Measurements from ENCODE around the gene HS3ST3B1. TPM values are rescaled to one million over a fixed set of nuclear protein-coding genes. Genes with fewer than 3 reads are reported as not detected.

The HS3ST3B1 gene
- polyA plus RNA-seq, 1 experiment, result 10.3 TPM

DNA sequence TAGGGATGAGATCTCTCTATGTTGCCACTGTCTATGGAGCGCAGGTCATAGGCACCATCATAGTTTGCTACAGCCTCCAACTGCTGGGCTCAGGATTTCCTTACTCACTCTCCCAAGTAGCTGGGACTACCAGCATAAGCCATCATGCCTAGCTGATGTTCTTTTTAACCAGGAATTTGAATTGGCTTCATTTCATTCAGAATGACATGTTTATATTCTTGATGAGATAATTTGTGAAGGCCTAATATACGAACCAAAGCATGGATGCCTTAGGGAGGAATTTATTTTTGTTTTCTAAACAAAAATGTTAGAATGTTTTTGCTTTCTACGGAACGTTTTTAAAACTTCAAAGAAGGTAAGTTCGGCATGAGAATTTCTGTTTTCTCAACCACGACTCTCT, 71.6 kb downstream of the HS3ST3B1 start:
- TF ChIP-seq, protein P1, sequence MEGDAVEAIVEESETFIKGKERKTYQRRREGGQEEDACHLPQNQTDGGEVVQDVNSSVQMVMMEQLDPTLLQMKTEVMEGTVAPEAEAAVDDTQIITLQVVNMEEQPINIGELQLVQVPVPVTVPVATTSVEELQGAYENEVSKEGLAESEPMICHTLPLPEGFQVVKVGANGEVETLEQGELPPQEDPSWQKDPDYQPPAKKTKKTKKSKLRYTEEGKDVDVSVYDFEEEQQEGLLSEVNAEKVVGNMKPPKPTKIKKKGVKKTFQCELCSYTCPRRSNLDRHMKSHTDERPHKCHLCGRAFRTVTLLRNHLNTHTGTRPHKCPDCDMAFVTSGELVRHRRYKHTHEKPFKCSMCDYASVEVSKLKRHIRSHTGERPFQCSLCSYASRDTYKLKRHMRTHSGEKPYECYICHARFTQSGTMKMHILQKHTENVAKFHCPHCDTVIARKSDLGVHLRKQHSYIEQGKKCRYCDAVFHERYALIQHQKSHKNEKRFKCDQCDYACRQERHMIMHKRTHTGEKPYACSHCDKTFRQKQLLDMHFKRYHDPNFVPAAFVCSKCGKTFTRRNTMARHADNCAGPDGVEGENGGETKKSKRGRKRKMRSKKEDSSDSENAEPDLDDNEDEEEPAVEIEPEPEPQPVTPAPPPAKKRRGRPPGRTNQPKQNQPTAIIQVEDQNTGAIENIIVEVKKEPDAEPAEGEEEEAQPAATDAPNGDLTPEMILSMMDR (IDR thresholded peaks at IDR 0.05; ENCODE audit: low read depth, low read length), result no peak
- no peak for DNase-seq (ENCODE audit: low read depth, low spot score)
- CTCF ChIA-PET, result no interaction called here
- H3K9me3 ChIP-seq (ENCODE audit: control insufficient read depth, insufficient read depth, low read length), result no peaks in the 10 kb centered on the region
- POLR2A ChIA-PET, result no interaction called here
- H3K4me3 ChIP-seq (ENCODE audit: low read depth, low read length), result no peak overlapping the region
- H3K27ac ChIP-seq (ENCODE audit: low read depth, low read length), result no peak overlapping the region
- no peaks in the 10 kb centered on the region for H3K27me3 ChIP-seq (ENCODE audit: control insufficient read depth, insufficient read depth, low read length)

DNA sequence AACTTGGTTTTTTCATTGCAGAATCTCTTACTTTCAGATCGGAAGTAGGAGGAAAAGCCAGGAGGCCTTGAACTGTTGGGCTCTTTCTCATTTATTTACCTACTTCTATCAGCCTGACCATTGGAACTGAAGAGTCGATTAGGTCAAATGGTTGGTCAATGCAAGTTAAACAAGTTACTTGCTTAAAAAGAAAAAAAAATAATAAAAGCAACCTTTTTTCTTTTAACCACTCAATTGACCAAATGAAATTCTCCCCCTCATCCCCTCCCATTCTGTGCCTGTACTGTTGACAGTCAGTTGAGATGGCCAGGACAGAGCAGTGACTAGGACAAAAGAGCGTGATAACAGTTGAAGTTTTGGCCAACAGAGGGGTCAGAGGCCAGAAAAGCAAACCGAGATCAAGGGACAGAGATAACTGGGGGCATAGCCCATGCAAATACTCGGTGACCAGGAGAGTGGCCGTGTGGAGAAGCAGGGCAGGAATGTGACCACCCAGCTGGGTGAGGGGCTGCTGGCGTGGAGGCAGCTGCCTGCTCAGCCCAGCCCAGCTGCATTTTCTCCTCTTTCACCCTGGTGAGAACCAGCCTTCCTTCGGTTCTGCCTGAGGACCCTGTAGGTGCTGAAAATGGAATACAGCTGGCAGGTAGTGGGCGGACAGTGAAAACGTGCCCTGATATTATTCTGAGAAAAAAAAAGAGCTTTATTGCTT, 72.2 kb downstream of the HS3ST3B1 start:
- POLR2A ChIA-PET, result interaction anchor here (0.9 kb wide), 1 partner anchor 72 kb away, joined by 5 read pairs; the partner anchor contains the start of gene HS3ST3B1
- TF ChIP-seq, protein P1 (IDR thresholded peaks at IDR 0.05; ENCODE audit: low read depth, low read length), result no peak

DNA sequence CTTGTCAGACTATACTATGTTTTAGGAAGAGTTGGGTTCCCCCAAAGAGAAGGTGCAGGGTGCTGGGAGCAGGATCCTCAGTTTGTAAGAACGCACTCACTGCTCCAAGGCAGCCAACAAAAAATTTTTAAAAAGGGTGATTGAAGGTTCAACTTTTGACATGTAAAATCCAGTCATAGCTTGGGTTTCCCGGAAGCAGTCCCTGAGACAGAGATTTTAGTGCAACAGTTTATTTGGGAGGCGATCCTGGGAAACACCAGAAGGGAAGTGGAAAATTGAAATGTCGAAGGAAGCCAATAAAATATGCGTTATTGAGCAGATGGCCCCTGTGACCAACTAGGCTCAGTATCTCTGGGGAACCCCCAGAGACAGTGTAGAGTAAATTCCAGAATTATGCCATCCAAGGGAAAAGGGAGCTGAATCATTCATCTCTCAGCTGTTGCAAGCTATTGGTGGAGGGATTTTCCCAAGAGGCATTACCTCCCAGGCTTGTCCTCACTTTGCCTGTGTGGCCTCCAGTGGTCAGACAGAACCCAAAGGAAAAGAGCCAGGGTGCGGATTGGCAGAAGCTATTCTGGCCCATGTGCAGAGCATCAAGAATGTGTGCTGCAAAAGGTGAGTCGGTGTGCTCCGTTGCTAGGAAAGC, 72.9 kb downstream of the HS3ST3B1 start:
- H3K4me3 ChIP-seq (ENCODE audit: low read depth, low read length), result no peak overlapping the region
- POLR2A ChIA-PET, result interaction anchor here (0.6 to 0.9 kb wide), 3 partner anchors 51 to 112 kb away, joined by 4 to 6 read pairs (median 5); partner anchors contain the start of gene HS3ST3B1
- CTCF ChIA-PET, result interaction anchor here (0.7 to 1.5 kb wide), 4 partner anchors 9 to 1344 kb away, joined by 3 to 10 read pairs (median 3); no protein-coding TSS in a partner anchor
- H3K9me3 ChIP-seq (ENCODE audit: control insufficient read depth, insufficient read depth, low read length), result no peaks in the 10 kb centered on the region
- H3K27ac ChIP-seq (ENCODE audit: low read depth, low read length), result peak overlapping the region; percentile 47
- DNase-seq (ENCODE audit: low read depth, low spot score), result no peak
- TF ChIP-seq, protein P1 (IDR thresholded peaks at IDR 0.05; ENCODE audit: low read depth, low read length), result 0 out of 2 replicates have a peak, but pooled peaks have one; percentile 2
- no peaks in the 10 kb centered on the region for H3K27me3 ChIP-seq (ENCODE audit: control insufficient read depth, insufficient read depth, low read length)

More for the DNA sequence above, 72.2 kb downstream of the HS3ST3B1 start:
- Histone ChIP-seq H3K27me3 (ENCODE audit: control insufficient read depth, insufficient read depth, low read length) (no peaks in the 10 kb centered on the region), H3K9me3 (ENCODE audit: control insufficient read depth, insufficient read depth, low read length) (no peaks in the 10 kb centered on the region), H3K27ac (ENCODE audit: low read depth, low read length) (peak overlapping the region; percentile 57), H3K4me3 (ENCODE audit: low read depth, low read length) (no peak overlapping the region)
- CTCF ChIA-PET, result interaction anchor here (0.7 to 1.5 kb wide), 3 partner anchors 8 to 798 kb away, joined by 3 to 10 read pairs (median 3); no protein-coding TSS in a partner anchor
- no peak for DNase-seq (ENCODE audit: low read depth, low spot score)

DNA sequence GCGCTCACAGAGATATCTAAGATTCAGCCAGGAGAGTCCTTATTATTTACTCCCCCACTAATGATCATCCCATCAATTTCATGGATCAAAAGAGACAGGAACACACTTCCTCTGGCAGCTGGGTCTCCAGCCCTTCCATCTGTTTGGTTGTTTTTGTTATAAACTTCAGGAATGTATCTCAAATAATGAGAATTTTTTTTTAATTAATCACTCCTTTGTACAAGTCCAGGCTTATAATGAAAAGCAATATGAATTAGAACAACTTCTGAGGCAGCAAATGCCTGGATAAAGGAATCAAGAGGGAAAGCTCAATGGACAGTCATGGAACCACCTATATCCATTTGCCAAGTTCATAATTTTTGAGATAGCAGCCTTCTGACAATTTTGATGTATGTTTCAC, 73.4 kb downstream of the HS3ST3B1 start:
- Histone ChIP-seq H3K9me3 (ENCODE audit: control insufficient read depth, insufficient read depth, low read length) (no peaks in the 10 kb centered on the region), H3K27me3 (ENCODE audit: control insufficient read depth, insufficient read depth, low read length) (no peaks in the 10 kb centered on the region), H3K27ac (ENCODE audit: low read depth, low read length) (no peak overlapping the region), H3K4me3 (ENCODE audit: low read depth, low read length) (no peak overlapping the region)
- TF ChIP-seq, protein P1 (IDR thresholded peaks at IDR 0.05; ENCODE audit: low read depth, low read length), result no peak
- ChIA-PET POLR2A (interaction anchor here (0.6 to 0.8 kb wide), 2 partner anchors 50 to 112 kb away, joined by 4 to 6 read pairs; no protein-coding TSS in a partner anchor), CTCF (interaction anchor here (1.2 to 1.5 kb wide), 3 partner anchors 552 to 1344 kb away, joined by 3 to 10 read pairs (median 3); no protein-coding TSS in a partner anchor)
- no peak for DNase-seq (ENCODE audit: low read depth, low spot score)

Data from AG04450 (cell line).